GM21367 (cell line): ENCODE data around the gene CYB5A.

Experiments
- ATAC-seq: cut with Tn5 transposase; IDR thresholded peaks from one replicate; pipeline ENCODE4 v1.9.1; 2021; ENCODE audit not compliant: unreplicated experiment

Gene CYB5A

GRCh38 chr18:74278058-74278457 lies 13.7 kb downstream of the CYB5A start:
- ATAC-seq = no peak

- ATAC-seq = no peak
Observed at GRCh38 chr18:74277296-74277695, 14.5 kb downstream of the CYB5A start.

- ATAC-seq = no peak
Observed at GRCh38 chr18:74276609-74277008, 15.2 kb downstream of the CYB5A start.

- no peak for ATAC-seq
Observed at GRCh38 chr18:74275736-74276135, 16.0 kb downstream of the CYB5A start.

- ATAC-seq = no peak
Observed at GRCh38 chr18:74274700-74275099, 17.1 kb downstream of the CYB5A start.

GRCh38 chr18:74273394-74273793 lies 18.4 kb downstream of the CYB5A start:
- no peak for ATAC-seq

GRCh38 chr18:74271635-74272034 lies 20.1 kb downstream of the CYB5A start:
- no peak for ATAC-seq

- no peak for ATAC-seq
Observed at GRCh38 chr18:74268933-74269620, 22.7 kb downstream of the CYB5A start.

GRCh38 chr18:74268175-74268574 lies 23.6 kb downstream of the CYB5A start:
- ATAC-seq = no peak

- no peak for ATAC-seq
Observed at GRCh38 chr18:74266161-74266560, 25.6 kb downstream of the CYB5A start.

GRCh38 chr18:74265546-74266098 lies 26.1 kb downstream of the CYB5A start:
- no peak for ATAC-seq

- ATAC-seq = peak; percentile 89
Observed at GRCh38 chr18:74264303-74265020, 27.3 kb downstream of the CYB5A start.

GRCh38 chr18:74261053-74261713 lies 30.6 kb downstream of the CYB5A start:
- no peak for ATAC-seq

- ATAC-seq = no peak
Observed at GRCh38 chr18:74259347-74259746, 32.4 kb downstream of the CYB5A start.

- ATAC-seq = no peak
Observed at GRCh38 chr18:74257083-74257482, 34.7 kb downstream of the CYB5A start.

- ATAC-seq = no peak
Observed at GRCh38 chr18:74256190-74256589, 35.6 kb downstream of the CYB5A start.

- ATAC-seq = no peak
Observed at GRCh38 chr18:74255131-74255616, 36.6 kb downstream of the CYB5A start.

GRCh38 chr18:74252039-74252395 lies 39.7 kb downstream of the CYB5A start:
- ATAC-seq = no peak

GRCh38 chr18:74251297-74252038 lies 40.3 kb downstream of the CYB5A start:
- no peak for ATAC-seq

- ATAC-seq = no peak
Observed at GRCh38 chr18:74250131-74250530, 41.6 kb downstream of the CYB5A start.
